Activated CD8-positive, alpha-beta memory T cell treated with anti-CD3 and anti-CD28 coated beads, Interleukin-2, amount 50 U/mL, for 1 hour (primary cell): Measurements from ENCODE around the gene DROSHA.
"Not testable (repeated sequence)": the region's sequence is repeated elsewhere in the genome, so short reads cannot be mapped to it uniquely, and the experiment has no call there.

ENCODE experiments used
- DNase-seq: peaks from one replicate; pipeline ENCODE4 v3.0.0-alpha.2; 2020; ENCODE audit errors: extremely low read depth

Gene DROSHA

DNA sequence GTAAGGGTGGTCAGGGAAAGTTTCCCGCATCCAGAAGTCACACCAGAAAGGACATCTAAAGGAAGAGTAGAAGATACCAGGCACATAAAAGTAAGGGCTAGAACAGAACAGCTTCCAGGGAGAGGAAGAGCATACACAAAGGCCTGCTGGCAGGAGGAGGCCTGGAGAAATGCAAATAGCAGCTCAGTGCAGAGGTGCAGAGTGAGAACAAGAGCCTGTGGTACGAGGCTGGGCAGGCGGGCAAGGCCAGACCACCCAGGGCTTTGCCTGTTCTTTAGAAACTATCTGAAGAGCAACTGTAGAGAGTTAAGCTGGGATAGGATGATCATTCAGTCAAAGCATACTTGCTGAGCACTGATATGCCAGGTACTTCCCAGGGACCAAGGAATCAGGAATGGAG is 115.3 kb downstream of the DROSHA start:
- DNase-seq, result no peak

DNA sequence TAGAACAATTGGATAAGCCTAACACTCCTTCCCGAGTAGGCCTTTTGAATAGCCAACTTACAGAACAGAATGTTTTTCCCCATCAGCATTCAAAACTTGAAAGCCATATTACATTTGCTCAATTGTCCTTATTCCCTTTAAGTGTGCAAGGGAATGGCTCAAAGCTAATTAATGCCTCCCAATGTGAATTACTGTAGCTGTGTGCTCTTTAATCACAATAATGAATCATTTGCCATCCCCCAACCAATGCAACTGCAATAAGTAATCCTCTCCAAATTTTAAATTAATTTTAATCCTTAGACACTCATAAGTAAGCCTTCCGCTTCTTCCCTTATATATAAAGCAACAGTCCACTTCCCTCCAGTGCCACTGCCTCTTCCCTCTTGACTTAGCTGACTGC is 115.9 kb downstream of the DROSHA start:
- no peak for DNase-seq

DNA sequence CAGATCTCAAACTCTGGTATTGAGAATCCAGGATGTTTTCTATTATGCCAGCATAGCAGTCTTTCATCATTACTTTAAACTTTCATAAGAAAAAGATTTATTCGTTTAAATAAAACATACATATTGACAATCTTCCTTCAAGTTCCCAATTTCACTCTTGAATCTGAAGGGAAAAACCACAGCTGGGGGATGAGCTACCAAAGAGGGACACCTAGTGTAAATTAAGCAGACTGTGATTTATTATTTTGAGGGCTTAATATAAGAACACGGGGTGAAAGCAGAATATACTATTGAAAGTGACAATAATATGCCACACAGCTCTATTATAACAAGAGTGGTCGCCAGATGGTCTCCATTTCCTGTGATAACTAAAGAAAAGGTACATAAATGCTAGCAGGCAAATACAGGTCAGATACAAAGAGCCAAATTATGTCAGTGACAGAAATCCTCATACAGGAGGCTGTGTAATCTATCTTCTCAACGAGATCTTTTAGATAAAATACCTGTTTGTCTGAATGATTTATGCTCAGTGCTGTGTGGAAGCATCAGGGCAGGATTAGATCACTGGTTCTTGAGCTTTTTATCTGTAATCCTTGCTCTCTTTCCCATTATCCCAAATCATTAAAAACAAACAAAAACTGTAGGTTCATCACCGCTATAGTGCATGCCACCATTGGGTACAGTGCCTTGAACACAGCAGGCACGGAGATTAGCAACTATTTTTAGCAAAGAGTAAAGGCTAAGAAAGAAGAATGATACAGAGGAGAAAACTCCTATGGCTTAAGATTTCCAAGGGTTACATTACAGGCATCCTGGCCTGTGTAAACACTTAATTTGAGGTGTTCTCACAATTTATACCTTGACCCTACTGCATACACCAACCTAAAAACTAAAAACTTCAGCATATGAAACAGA is 116.6 kb downstream of the DROSHA start:
- no peak for DNase-seq

DNA sequence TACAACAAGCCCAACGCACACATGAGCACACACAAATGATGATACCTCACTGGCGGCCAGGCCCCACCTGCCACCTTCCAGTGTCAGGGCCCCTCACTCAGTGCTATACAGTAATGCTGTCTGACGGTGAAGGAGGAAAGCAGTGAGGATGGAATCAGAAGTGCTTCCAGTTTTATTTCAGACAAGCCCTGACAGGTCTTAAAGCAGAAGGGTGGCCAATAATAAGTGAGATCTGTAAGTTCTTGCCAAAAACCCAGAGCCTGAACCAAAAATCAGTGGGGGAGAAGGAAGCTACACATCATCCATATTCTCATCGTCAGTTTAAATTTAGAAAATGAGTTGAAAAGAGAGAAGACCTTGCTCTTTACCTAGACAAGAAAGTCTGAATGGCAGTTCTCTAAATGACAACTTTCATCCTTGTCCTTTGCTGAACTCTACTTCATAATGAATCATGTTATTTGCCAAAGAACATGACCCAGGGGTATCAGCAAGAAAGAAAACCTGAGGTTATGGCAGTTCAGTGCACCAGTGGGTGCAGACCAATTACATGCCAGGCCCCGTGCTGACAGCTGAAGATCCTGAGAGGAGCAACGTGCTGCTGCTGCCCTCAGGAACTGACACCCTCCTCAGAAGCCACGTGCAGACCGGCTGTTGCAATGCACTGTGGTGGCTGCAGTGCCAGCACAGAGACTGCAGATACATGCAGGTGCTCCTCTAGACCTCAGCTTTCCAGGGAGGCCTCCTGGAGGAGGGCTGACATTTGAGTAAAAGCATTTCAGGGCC is 118.7 kb downstream of the DROSHA start:
- DNase-seq, result no peak

DNA sequence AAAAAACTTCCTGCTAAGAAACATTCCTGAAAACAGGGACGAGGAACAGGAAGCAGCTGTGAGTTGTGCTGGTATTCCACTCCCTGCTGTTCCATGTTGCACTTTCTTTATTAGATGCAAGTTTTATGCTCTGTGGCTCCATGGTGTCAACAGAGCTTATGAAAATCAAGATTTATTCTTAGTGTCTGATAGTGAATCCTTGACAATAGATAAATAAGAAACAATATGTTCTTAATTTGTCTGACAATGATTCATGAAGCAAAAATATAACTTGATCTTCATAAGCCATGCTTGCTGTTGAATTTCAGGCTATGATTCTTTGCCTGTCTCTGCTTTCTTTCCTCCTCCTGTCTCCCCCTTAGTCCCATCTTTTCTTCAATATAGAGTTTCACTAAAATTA is 119.6 kb downstream of the DROSHA start:
- no peak for DNase-seq

DNA sequence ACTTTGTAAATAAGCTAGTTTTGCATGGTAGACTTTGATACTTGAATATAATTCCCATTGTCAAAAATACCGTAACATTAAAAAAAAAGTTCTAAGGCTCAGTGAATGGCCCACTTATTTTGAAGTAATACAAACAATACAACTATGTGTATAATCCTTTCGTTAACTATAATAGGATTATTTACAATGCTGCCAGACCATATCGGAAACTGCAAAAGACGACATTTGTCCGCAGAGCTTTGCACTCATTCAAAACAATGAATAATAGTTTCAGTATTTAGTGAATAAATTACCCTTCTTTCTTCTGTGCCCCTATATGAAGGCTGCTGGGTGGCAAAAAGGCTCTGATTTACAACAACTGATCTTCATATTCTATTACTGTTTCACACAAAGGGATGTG is 121.8 kb downstream of the DROSHA start:
- no peak for DNase-seq

DNA sequence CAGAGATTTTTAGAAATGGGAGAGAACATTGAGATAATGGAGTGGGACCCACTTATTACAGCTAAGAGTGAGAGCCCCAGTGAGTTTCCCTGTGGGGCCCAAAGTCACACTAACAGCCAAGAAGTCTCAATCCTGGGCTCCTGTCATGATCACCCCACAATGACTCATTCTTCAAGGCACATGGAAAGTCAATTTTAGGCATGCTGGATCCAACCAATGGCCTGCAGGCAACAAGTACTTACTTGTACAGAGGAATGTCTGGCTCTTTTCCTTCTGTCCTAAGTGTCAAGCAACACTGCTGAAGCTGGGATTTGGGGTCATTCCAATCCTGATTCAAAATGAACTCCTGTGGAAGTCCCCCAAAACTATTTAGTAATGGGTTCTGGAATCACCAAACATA is 123.1 kb downstream of the DROSHA start:
- no peak for DNase-seq

DNA sequence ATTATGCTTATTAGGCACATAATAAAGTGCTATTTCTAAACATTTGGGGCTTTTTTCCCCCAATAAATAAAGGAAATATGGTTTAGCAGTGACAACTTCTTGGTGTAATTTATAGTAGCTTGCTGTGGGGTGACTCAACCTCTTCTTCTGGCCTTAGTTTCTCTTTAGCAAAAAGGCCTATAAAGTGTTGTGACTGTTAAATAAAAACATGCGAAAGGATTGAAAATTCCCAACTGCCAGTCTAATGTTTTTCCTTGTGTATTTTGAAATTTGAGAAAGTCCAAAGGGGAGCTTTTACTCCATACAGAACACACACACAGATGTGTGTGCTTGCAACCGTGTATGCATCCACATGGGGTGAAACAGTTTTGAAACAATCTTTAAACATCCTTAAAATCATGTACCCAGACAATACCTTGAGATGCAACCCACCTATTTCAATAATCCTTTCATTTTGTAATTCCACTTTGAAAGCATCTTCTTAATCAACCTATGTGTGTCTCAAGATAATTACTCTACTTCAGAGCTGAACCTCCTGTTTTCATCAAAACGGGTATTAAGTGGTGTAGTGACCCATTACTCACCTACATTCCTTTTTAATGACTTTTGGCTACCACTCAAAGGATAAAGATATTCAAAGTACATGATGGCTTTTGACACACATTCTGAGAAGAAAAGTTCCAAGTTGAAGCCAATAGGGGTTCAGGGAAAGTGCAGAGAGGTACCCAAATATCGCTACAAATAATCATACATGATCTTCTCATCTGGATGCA is 123.8 kb downstream of the DROSHA start:
- DNase-seq, result no peak

DNA sequence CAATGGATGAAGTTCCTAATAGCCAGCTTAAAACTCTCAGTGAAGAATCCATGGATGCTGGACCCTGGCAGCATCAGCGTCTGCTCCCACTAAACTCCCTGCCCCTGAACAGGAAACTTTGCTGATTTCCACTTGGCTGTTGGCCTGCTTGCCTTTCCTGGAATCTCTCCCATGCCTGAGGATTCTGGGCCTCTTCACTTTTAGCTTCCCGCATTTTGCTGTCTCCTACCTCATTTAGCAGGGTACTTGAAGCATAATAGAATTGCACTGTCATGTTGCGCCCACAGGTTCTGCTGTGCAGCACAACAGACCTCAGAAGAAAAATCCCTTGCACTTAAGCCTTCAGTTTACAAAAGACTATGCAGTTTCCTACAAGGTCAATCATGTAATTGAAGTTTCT is 127.6 kb downstream of the DROSHA start:
- DNase-seq, result no peak

DNA sequence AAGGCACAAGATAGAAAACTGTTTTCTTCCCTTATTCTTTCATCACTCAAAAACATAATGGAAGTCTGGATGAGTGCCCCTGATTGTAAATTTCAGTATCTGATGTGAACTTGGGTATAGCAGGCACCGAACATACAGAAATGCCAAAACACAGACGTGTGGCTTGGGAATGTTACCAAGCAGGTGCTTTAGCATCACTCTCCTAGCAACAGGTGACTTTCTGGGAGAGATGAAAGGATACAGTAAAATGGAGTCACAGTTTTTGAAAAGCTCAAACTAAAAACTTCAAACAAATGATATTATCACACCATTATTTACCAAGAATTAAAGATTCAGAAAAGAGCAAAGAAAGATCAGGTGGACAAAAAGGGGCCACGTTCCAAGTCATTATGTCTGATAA is 130.2 kb downstream of the DROSHA start:
- DNase-seq, result no peak

DNA sequence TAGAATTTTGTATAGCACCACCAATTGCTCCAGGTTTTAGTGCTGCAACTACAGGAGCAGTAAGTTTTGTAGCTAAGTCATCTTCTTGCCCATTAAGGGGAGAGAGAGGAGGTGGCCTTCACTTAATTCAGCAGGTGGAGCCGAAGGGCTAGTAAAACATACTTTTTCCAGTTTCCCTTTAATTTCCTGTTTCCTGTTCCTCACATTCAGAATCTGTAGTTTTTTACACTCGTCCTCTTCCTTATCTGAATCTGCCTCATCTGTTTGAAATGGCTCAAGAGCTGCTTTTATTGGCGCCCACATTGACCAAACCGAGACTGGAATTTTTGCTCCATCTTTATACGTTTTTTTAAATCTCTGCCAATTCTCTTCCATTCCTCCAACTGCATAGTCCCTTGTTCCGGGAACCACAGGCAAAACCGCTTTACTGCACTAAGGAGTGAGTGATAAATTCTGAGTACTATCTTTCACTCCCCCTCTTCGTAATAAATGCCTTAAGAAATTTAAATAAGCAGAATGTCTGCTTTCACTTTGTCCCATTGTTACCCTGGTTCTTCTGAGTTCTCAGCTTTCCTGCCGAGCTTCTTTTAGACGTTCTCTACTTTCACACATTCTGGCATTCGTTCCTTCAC is 133.9 kb downstream of the DROSHA start:
- no peak for DNase-seq

DNA sequence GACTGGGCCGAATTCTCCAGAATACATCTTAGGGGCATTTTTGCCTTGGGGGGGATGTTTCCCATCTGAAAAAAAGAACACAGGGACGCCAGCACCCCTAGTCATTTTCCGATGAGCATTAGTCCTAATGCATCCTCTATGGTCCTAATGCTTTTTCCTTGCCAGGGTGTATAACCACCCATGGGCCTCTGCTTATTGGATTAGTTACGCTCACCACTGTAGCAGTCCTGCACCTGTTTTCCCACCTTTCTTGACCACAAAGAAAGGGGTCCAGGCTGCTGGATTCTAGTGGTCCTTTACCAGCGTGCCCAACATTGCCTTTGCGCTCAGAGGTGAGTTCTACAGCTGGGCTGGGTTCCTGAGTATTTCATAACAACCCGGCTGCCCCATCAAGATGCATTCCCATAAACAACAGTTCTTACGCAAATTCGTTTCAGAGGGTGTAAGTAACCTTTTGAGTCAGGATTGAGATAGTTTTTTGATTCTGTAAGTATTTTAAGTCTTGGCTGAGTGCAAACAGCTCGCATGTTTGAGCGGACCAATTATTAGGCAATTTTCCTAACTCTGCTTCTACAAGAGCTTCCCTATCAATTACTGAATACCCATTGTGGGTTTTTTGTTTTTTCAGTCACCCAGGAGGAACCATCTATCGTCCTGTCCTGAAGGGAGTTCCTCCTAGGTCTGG is 135.1 kb downstream of the DROSHA start:
- DNase-seq, result no peak

DNA sequence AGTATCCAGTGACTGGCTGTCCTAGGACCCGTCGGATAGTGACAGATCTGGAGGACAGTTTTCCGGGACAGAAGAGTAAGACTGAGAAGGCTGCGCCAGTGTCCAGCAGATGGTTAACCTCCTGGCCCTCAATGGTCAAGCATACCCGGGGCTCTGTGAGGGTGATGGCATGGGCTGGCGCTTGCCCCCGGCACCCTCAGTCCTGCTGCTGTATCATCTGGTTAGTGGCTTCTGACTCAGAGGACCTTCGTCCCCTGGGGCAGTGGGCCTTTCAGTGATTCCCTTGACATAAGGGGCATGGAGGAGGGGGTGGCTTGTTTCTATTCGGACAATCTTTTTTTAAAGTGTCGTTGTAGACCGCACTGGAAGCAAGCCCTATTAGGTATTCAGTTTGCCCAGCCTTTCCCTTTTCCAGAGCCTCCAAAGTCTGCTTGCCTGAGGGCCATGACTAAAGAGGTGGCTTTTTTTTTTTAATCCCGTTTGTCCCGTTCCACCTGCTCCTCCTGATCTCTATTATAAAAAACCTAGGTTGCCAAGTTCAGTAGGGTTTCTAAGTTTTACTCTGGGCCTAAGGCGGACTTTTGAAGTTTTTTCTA is 136.3 kb downstream of the DROSHA start:
- DNase-seq, result not testable (repeated sequence)

DNA sequence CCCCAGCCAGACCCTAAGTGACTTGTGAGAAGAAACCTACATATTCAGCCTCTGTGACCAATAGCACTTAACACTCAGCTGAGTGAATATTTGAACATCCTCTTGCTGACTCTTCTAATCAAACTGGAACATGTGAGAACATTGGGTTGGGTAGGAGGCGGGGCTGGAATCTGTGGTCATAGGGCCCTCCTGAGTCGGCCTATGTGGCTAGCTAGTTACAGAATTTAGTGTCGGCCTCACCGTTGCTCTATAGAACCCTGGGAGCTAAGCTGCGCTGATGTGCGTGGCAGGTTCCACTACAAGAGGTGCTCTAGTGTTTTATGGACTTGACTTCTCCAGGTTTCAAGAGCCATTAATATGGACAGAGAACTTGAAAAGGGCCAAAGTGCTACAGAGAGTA is 138.8 kb downstream of the DROSHA start:
- no peak for DNase-seq

DNA sequence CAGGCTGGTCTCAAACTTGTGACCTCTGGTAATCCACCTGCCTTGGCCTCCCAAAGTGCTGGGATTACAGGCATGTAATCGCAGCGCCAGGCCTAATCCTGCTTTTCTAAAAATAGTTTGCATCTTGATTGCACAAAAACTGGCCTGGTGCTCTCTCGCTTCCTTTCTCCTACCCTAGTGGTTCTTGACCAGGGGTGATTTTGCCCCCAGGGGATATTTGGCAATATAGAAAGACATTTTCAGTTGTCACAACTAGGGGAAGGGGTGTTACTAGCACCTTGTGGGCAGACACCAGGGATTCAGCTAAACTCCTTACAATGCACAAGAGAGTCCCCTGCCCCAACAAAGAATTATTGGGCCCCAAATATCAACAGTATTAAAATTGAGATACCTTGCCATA is 139.8 kb downstream of the DROSHA start:
- DNase-seq, result no peak

DNA sequence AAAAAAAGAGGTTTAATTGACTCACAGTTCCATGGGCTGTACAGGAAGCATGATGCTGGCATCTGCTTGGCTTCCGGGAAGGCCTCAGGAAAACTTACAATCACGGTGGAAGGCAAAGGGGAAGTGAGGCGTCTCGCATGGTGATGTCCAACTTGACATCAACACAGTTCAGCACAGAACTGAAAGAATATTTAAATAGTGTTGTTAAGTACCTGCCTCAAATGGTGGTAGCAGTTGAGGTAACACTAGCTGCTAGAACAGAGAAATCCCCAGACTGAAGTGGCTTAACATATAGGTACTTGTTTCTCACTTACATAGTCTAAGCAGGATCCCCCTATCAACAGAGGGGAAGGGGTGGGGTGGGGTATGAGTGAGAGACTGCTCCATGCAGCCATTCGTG is 141.6 kb downstream of the DROSHA start:
- no peak for DNase-seq

DNA sequence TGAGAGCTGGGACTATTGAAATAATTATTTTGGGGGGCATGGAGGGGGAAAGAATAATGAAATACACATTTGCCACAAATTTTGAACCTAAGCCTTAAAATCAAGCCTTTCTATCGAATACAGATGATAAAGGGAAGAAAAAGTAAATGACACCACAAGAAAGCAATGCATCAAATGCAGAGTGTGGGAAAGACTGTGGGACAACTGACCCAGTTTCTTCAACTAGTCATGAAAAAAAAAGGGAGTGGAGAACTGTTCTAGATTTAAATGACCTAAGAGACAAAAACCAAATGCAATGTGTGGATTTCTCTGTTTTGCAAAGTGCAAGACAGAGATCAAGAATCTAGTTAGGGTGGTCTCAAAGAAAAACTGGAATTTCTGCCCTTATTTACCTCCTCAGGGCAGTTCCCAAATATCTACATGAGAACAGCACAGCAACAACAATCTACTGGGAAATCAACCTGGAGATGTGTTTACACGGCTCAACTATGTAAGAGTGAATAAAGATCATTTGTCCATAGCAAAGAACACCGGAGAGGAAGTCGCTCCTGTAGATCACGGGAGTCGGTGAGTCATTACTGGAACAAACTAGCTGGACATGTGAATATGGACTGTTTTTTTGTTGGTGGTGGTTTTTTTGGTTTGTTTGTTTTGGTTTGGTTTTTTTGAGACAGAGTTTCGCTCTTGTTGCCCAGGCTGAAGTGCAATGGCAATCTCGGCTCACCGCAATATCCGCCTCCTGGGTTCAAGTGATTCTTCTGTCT is 145.9 kb downstream of the DROSHA start:
- DNase-seq, result no peak

DNA sequence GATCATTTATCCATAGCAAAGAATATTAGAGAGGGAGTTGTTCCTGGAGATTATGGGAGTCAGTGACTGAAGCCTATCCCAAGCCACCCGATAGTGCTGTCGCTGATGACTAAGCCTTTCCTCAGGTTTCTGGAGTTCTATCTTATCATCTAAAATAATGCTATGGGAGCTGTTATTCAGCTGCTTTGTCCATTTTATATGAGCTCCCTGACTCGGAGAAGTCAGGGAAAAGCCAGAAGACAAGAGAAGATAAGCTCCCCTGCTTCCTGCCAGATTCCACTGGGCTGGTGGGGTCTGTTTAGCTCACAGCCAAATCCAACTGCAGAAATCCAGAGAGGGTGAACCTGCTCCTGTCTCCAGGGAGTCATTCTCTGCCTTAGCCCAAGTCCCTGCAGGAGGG is 148.2 kb downstream of the DROSHA start:
- DNase-seq, result no peak

DNA sequence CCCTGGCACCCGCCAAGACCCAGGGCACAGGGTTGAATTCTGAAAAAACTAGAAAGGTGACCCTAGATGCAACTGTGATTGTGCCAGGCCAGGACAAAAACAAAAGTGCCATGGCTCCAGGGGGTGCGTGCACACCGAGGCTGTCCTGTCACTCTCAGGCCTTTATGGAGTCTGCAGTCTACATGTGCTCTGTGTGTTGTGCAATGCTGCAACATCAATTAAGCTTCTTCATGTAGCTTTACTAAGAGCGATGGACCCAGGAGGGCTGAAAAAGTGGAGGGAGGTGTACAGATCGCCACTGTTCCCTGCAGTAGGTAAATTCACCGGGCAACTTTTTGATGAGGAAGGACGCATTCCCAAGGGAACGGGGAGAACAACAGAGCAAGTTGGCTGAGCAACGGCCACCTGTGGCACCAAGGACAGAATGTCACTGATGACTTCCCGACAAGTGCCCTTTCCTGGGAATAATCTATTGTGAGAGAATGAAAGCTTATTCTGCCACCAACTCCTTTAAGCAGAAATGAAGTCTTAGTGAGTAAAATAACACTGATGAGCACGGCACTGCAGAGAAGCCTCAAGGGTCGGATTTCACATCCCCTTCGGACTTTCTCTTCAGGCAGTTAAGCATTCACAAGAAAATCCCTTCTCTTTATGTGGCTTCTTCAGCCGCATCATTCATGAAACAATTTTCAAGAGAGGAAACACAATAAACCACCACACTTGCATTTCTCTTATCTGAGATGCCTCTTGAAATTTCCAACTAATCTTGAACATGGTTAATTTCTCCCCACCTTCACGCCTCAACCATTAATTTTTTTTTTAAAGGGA is 149.6 kb downstream of the DROSHA start:
- no peak for DNase-seq
